Smooth muscle cell (in vitro differentiated cells): Measurements from ENCODE around the gene TMEM236. TPM values are rescaled to one million over a fixed set of nuclear protein-coding genes. Genes with fewer than 3 reads are reported as not detected.

Experiments used
- DNase-seq: peaks from one replicate; lab custom pipeline; 2025; ENCODE audit not compliant: unreplicated experiment; lab: John Stamatoyannopoulos, UW
- H2AFZ ChIP-seq: fragments of 200-600 bp; sonication (generic); 2 replicates; pipeline ENCODE4 v1.6.0; 2016; ENCODE audit warnings: antibody characterized with exemption, low read depth, mild to moderate bottlenecking
- H3F3A ChIP-seq: fragments of 200-600 bp; sonication (generic); 2 replicates; pipeline ENCODE4 v1.6.0; 2017; ENCODE audit warnings: antibody characterized with exemption, low read depth
- H3K27ac ChIP-seq: fragments of 200-600 bp; sonication (generic); 2 replicates; pipeline ENCODE4 v1.5.1; 2016; ENCODE audit warnings: low read depth, mild to moderate bottlenecking
- H3K27me3 ChIP-seq: fragments of 200-600 bp; sonication (generic); 2 replicates; pipeline ENCODE4 v1.6.1; 2016; ENCODE audit warnings: low read depth, mild to moderate bottlenecking
- H3K36me3 ChIP-seq: fragments of 200-600 bp; sonication (generic); 2 replicates; pipeline ENCODE4 v1.5.1; 2016; ENCODE audit warnings: low read depth
- H3K4me1 ChIP-seq: fragments of 200-600 bp; sonication (generic); 2 replicates; pipeline ENCODE4 v1.5.1; 2016; ENCODE audit warnings: low read depth
- H3K4me2 ChIP-seq: fragments of 200-600 bp; sonication (generic); 2 replicates; pipeline ENCODE4 v1.6.0; 2016; ENCODE audit warnings: mild to moderate bottlenecking
- H3K4me3 ChIP-seq: fragments of 200-600 bp; sonication (generic); 2 replicates; pipeline ENCODE4 v1.5.1; 2016; ENCODE audit warnings: mild to moderate bottlenecking
- H3K79me2 ChIP-seq: fragments of 200-600 bp; sonication (generic); 2 replicates; pipeline ENCODE4 v1.6.0; 2016; ENCODE audit warnings: low read depth, mild to moderate bottlenecking
- H3K9ac ChIP-seq: fragments of 200-600 bp; sonication (generic); 2 replicates; pipeline ENCODE4 v1.6.0; 2016; ENCODE audit warnings: low read depth
- H3K9me3 ChIP-seq: fragments of 200-600 bp; sonication (generic); replicated peaks from 2 replicates; pipeline ENCODE4 v1.5.1; 2016; ENCODE audit warnings: low read depth
- H4K20me1 ChIP-seq: fragments of 200-600 bp; sonication (generic); 2 replicates; pipeline ENCODE4 v1.6.0; 2016; ENCODE audit warnings: low read depth
- CTCF ChIP-seq: fragments of 200-600 bp; sonication (generic); IDR thresholded peaks from 2 replicates; pipeline ENCODE4 v1.5.1; 2017; ENCODE audit warnings: borderline replicate concordance, mild to moderate bottlenecking, antibody characterized with exemption; ENCODE audit not compliant: insufficient read depth, poor library complexity, severe bottlenecking
- WGBS: methylation state at CpG from one replicate; pipeline ENCODE4 v1.1.7; 2016; ENCODE audit warnings: low lambda C conversion rate; 5-methylcytosine and 5-hydroxymethylcytosine counted together
- polyA plus RNA-seq: library from polyadenylated mRNA; unstranded; fragments of >200 nt; fragmentation: Nextera tagmentation; extraction: Ambion mirVana; gene quantifications from 2 replicates; pipeline ENCODE4 v1.2.1, GENCODE V29; 2016
- total RNA-seq: library from RNA; depleted of rRNA; stranded (reverse); fragments of >200 nt; gene quantifications from 2 replicates; pipeline ENCODE4 v1.2.3, GENCODE V29; 2014

The TMEM236 gene
- total and polyA plus RNA-seq, 2 experiments from 2014 or later = 0.09 TPM; not detected in 1

GRCh38 chr10:17802976-17803375, 51.0 kb downstream of the TMEM236 start:
- H3K36me3 ChIP-seq = no peaks in the 10 kb centered on the region
- WGBS = 61% methylated on average over 1 of the region's 1 CpG
- no peak overlapping the region for H3K27ac ChIP-seq
- H3K9me3 ChIP-seq = no peaks in the 10 kb centered on the region
- H3K9ac ChIP-seq = no peak overlapping the region
- H3F3A ChIP-seq = no peaks in the 10 kb centered on the region
- TF ChIP-seq CTCF = no peak
- H3K4me3 ChIP-seq = no peak overlapping the region
- H3K79me2 ChIP-seq = no peaks in the 10 kb centered on the region
- DNase-seq = no peak
- H3K4me2 ChIP-seq = no peak overlapping the region
- H2AFZ ChIP-seq = no peak overlapping the region
- no peaks in the 10 kb centered on the region for H3K4me1 ChIP-seq
- no peaks in the 10 kb centered on the region for H3K27me3 ChIP-seq
- no peaks in the 10 kb centered on the region for H4K20me1 ChIP-seq

GRCh38 chr10:17805330-17805729, 53.3 kb downstream of the TMEM236 start:
- no peak overlapping the region for H3K27ac ChIP-seq
- no peak overlapping the region for H3K9ac ChIP-seq
- H3K4me1 ChIP-seq = no peaks in the 10 kb centered on the region
- H2AFZ ChIP-seq = no peak overlapping the region
- H3F3A ChIP-seq = no peaks in the 10 kb centered on the region
- no peak for TF ChIP-seq CTCF
- H3K4me3 ChIP-seq = no peak overlapping the region
- H3K9me3 ChIP-seq = no peaks in the 10 kb centered on the region
- no peaks in the 10 kb centered on the region for H4K20me1 ChIP-seq
- H3K4me2 ChIP-seq = no peak overlapping the region
- no peak for DNase-seq
- 92% methylated on average over 3 of the region's 3 CpGs for WGBS
- H3K36me3 ChIP-seq = no peaks in the 10 kb centered on the region
- no peaks in the 10 kb centered on the region for H3K79me2 ChIP-seq
- no peaks in the 10 kb centered on the region for H3K27me3 ChIP-seq

- H2AFZ ChIP-seq = no peak overlapping the region
- no peak for TF ChIP-seq CTCF
- no peaks in the 10 kb centered on the region for H4K20me1 ChIP-seq
- H3K27me3 ChIP-seq = no peaks in the 10 kb centered on the region
- H3K9ac ChIP-seq = no peak overlapping the region
- no peaks in the 10 kb centered on the region for H3K9me3 ChIP-seq
- H3K79me2 ChIP-seq = no peaks in the 10 kb centered on the region
- no peak overlapping the region for H3K27ac ChIP-seq
- no peak overlapping the region for H3K4me2 ChIP-seq
- no peak overlapping the region for H3K4me3 ChIP-seq
- no peaks in the 10 kb centered on the region for H3F3A ChIP-seq
- H3K36me3 ChIP-seq = no peaks in the 10 kb centered on the region
- H3K4me1 ChIP-seq = no peaks in the 10 kb centered on the region
- DNase-seq = no peak
- 70% methylated on average over 7 of the region's 7 CpGs for WGBS
Measured at GRCh38 chr10:17805921-17806577, 54.0 kb downstream of the TMEM236 start.
